Activated naive CD8-positive, alpha-beta T cell (primary cell): Measurements from ENCODE around the gene ATP6V1D.
A peak's percentile ranks its signal among the peaks of the same experiment; 100 is the strongest.

ENCODE experiments used
- H3K27ac Mint-ChIP-seq: one replicate; pipeline ENCODE4 v1.8.0; 2021; ENCODE audit warnings: mixed read lengths
- H3K27me3 Mint-ChIP-seq: one replicate; pipeline ENCODE4 v1.8.0; 2021; ENCODE audit warnings: mixed read lengths
- H3K36me3 Mint-ChIP-seq: one replicate; pipeline ENCODE4 v1.8.0; 2021; ENCODE audit warnings: mixed read lengths
- H3K4me1 Mint-ChIP-seq: one replicate; pipeline ENCODE4 v1.8.0; 2021; ENCODE audit warnings: low read depth, mixed read lengths
- H3K4me3 Mint-ChIP-seq: one replicate; pipeline ENCODE4 v1.8.0; 2021; ENCODE audit warnings: mild to moderate bottlenecking, mixed read lengths
- H3K9me3 Mint-ChIP-seq: one replicate; pipeline ENCODE4 v1.8.0; 2021; ENCODE audit warnings: low read depth, mixed read lengths

The ATP6V1D gene

DNA sequence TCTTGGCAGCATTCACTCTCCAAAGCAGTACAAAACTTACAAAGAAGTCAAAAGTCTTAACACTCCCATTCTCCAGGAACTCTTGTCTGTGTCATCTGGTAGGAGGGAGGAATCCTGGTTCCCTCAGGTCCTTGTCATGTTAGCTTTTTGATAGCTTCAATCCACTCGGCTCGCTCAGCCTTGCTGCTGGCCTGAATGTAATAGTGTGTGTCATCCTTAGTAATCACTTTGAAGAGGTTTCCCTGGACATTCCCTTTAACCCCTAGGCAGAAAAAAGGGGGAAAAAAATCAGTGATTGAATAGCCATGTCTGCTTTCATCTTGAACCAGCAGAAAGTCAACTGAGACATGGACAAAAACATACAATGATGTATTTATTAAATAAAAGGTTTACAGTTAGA lies 27.6 kb upstream of the ATP6V1D start:
- no peaks in the 10 kb centered on the region for H3K27me3 Mint-ChIP-seq
- no peaks in the 10 kb centered on the region for H3K9me3 Mint-ChIP-seq
- peaks cover 8% of the 10 kb centered on the region for H3K36me3 Mint-ChIP-seq
- peaks cover 8% of the 10 kb centered on the region for H3K4me1 Mint-ChIP-seq
- H3K4me3 Mint-ChIP-seq: no peak overlapping the region
- H3K27ac Mint-ChIP-seq: no peak overlapping the region

DNA sequence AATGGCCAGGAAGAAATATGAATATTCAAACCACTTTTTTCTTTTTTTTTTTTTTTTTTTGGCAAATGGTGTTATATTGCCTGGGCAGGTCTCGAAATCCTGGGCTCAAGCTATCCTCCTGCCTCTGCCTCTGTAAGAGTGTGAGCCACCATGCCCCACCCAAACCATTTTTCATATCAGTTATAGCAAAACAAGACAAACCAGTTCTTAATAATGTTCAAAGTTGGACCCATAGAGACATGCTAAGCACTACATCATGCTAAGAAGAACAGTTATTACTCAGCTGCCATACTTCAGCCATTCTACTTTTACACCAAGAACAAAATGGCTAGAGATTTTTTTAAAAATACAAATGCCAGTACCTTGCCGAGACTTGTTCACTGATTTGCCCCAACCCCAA lies 26.0 kb upstream of the ATP6V1D start:
- Mint-ChIP-seq H3K4me3 (no peak overlapping the region), H3K4me1 (peaks cover 2% of the 10 kb centered on the region), H3K27me3 (no peaks in the 10 kb centered on the region), H3K9me3 (no peaks in the 10 kb centered on the region), H3K36me3 (peaks cover 8% of the 10 kb centered on the region), H3K27ac (no peak overlapping the region)

DNA sequence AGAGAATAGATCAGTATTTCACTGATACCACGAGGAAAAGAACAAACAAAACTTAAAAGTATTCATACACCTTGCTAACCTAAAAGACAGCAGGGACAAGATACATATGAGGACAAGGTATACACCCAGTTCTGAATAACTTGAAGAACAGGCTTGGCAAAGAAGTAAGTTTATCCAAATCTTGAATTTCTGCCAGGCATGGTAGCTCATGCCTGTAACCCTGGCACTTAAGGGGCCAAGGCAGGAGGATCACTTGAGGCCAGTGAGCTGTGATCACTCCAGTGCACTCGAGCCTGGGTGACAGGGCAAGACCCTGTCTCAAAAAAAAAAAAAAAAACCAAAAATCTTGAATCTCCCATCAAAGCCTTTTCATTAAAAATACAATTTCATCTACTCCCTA lies 25.5 kb upstream of the ATP6V1D start:
- Mint-ChIP-seq H3K4me1 (peaks cover 2% of the 10 kb centered on the region), H3K36me3 (peaks cover 8% of the 10 kb centered on the region), H3K9me3 (no peaks in the 10 kb centered on the region), H3K27ac (no peak overlapping the region), H3K4me3 (no peak overlapping the region), H3K27me3 (no peaks in the 10 kb centered on the region)

GRCh38 chr14:67377916-67378315 lies 18.3 kb upstream of the ATP6V1D start:
- Mint-ChIP-seq H3K4me3 (no peak overlapping the region), H3K27me3 (no peaks in the 10 kb centered on the region), H3K36me3 (peaks cover 5% of the 10 kb centered on the region), H3K9me3 (no peaks in the 10 kb centered on the region), H3K4me1 (peaks cover 23% of the 10 kb centered on the region), H3K27ac (peak overlapping the region; percentile 56)

DNA sequence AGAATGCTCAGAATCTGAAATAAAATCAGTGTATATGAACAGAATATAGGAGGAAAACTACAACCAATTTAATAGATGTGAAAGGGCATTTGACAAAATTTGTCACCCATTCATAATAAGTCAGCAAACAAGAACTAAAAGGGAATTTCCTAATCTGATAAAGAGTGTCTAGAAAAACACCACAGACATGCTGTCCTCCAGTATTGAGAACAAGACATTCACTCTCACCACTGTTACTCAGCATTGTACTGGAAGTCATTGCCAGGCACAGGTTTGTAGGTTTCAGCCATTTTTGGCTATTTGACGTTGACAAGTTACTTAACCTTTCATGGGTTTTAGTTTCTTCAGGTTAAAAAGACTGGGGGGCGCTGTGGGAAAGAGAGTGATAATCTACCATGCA lies 13.7 kb upstream of the ATP6V1D start:
- H3K36me3 Mint-ChIP-seq: peaks cover 3% of the 10 kb centered on the region
- peaks cover 52% of the 10 kb centered on the region for H3K4me1 Mint-ChIP-seq
- H3K9me3 Mint-ChIP-seq: no peaks in the 10 kb centered on the region
- H3K27ac Mint-ChIP-seq: peak overlapping the region; percentile 83
- peak overlapping the region; percentile 46 for H3K4me3 Mint-ChIP-seq
- no peaks in the 10 kb centered on the region for H3K27me3 Mint-ChIP-seq

DNA sequence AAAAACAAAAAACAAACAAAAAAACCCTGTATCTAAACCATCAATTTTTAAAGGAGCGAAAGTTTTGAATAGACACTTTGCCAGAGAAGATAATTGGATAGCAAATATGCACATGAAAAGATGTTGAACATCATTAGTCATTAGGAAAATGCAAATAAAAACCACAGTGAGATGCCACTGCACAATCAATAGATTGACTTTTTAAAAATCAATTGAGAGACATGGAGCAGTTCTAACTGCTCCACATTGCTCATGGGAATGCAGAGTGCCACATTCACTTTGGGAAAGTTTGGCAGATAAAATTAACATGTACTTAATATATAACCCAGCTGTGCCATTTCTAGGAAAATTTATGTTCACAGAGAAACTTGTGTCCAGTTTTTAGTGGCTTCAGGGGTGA lies 13.2 kb upstream of the ATP6V1D start:
- Mint-ChIP-seq H3K27me3 (no peaks in the 10 kb centered on the region), H3K36me3 (peaks cover 3% of the 10 kb centered on the region), H3K4me3 (peak overlapping the region; percentile 23), H3K9me3 (no peaks in the 10 kb centered on the region), H3K4me1 (peaks cover 56% of the 10 kb centered on the region), H3K27ac (peak overlapping the region; percentile 83)

GRCh38 chr14:67371247-67372148 lies 11.9 kb upstream of the ATP6V1D start:
- no peak overlapping the region for H3K27ac Mint-ChIP-seq
- H3K9me3 Mint-ChIP-seq: no peaks in the 10 kb centered on the region
- no peak overlapping the region for H3K4me3 Mint-ChIP-seq
- peaks cover 5% of the 10 kb centered on the region for H3K36me3 Mint-ChIP-seq
- H3K4me1 Mint-ChIP-seq: peaks cover 52% of the 10 kb centered on the region
- no peaks in the 10 kb centered on the region for H3K27me3 Mint-ChIP-seq

DNA sequence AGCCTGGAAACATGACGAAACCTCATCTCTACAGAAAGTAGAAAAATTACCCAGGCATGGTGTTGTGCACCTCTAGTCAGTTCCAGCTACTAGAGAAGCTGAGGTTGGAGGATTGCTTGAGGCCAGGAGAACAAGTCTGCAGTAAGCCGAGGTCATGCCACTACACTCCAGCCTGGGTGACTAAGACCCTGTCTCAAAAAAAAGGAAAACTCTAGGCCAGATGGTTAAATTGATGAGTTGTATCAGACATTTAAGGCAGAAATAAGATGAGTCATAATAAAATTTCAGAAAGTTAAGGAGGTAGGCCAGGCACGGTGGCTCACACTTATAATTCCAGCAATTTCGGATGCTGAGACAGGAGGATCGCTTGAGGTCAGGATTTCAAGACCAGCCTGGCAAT lies 11.2 kb upstream of the ATP6V1D start:
- peaks cover 58% of the 10 kb centered on the region for H3K4me1 Mint-ChIP-seq
- H3K27ac Mint-ChIP-seq: no peak overlapping the region
- H3K27me3 Mint-ChIP-seq: no peaks in the 10 kb centered on the region
- H3K9me3 Mint-ChIP-seq: no peaks in the 10 kb centered on the region
- H3K36me3 Mint-ChIP-seq: peaks cover 7% of the 10 kb centered on the region
- H3K4me3 Mint-ChIP-seq: peak overlapping the region; percentile 4

DNA sequence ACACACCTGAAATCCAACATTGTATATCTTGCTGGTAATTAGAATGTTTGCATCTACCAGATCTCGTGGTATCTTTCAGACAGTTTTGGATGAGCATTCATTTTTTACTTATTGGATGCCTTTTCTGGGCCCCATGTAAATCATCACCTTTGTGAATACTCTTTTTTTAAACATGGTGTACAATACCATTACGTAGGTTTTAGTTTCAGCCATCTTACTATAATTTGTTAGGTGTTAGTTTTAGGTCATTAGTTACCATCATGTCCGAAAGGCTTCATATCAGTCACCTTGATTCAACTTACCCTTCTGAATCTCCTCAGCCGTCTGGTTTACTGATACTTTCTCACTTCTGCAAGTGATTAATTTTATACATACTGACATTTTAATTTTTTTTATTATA lies 5.9 kb upstream of the ATP6V1D start:
- Mint-ChIP-seq H3K27me3 (no peaks in the 10 kb centered on the region), H3K27ac (no peak overlapping the region), H3K4me1 (peaks cover 68% of the 10 kb centered on the region)

GRCh38 chr14:67360470-67361206 lies 1.0 kb upstream of the ATP6V1D start:
- Mint-ChIP-seq H3K36me3 (peaks cover 9% of the 10 kb centered on the region), H3K9me3 (no peaks in the 10 kb centered on the region), H3K4me3 (peak overlapping the region; percentile 95), H3K27ac (peak overlapping the region; percentile 99), H3K27me3 (no peaks in the 10 kb centered on the region), H3K4me1 (peaks cover 68% of the 10 kb centered on the region)

More for the DNA sequence above, 5.9 kb upstream of the ATP6V1D start:
- Mint-ChIP-seq H3K36me3 (peaks cover 16% of the 10 kb centered on the region), H3K4me3 (no peak overlapping the region), H3K9me3 (no peaks in the 10 kb centered on the region)

GRCh38 chr14:67358924-67359774 lies 455 bp downstream of the ATP6V1D start:
- H3K4me1 Mint-ChIP-seq: peaks cover 62% of the 10 kb centered on the region
- H3K9me3 Mint-ChIP-seq: no peaks in the 10 kb centered on the region
- H3K27me3 Mint-ChIP-seq: no peaks in the 10 kb centered on the region
- peak overlapping the region; percentile 95 for H3K4me3 Mint-ChIP-seq
- peaks cover 6% of the 10 kb centered on the region for H3K36me3 Mint-ChIP-seq
- H3K27ac Mint-ChIP-seq: peak overlapping the region; percentile 99

GRCh38 chr14:67357969-67358354 lies 1.6 kb downstream of the ATP6V1D start:
- H3K4me1 Mint-ChIP-seq: peaks cover 51% of the 10 kb centered on the region
- no peaks in the 10 kb centered on the region for H3K27me3 Mint-ChIP-seq
- H3K4me3 Mint-ChIP-seq: peak overlapping the region; percentile 95
- no peak overlapping the region for H3K27ac Mint-ChIP-seq
- no peaks in the 10 kb centered on the region for H3K9me3 Mint-ChIP-seq
- peaks cover 8% of the 10 kb centered on the region for H3K36me3 Mint-ChIP-seq

DNA sequence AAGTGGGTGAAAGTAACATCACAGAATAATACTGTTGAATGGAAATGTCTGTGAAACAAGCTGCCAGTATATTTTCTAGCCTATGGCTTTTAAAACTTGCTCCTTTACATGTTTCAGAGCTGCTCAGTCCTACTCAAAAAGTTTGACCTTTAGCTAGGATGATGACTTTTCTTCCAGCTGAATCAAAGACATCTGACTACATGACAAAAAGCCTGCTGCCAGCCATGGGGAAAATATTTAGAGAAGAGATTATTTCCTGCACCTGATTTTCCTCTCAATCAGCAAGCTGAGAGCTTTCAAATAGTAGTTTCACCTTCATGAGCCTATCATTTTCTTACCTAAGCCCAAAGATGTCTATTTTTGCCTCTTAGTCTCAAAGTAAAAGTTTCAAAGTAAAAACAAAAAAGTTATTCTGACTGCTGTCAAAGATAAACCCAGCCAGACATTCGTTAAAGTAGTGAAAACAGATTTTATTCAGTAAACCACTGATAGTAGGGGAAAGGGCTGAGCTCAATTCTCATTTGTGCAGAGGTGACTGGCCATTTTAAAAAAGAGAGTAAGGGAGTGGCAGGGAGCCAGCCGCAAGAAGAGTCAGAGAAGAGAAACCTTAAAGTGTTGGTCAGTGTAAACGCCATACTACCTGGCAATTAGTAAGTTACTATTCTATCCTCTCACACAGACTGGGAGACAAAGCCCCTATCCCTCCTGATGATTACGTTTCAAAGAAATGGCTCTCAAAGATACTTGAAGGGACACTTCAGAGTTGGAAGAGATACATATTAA lies 2.2 kb downstream of the ATP6V1D start:
- Mint-ChIP-seq H3K27ac (no peak overlapping the region), H3K4me1 (peaks cover 47% of the 10 kb centered on the region), H3K9me3 (no peaks in the 10 kb centered on the region), H3K4me3 (peak overlapping the region; percentile 95), H3K27me3 (no peaks in the 10 kb centered on the region), H3K36me3 (peaks cover 6% of the 10 kb centered on the region)

GRCh38 chr14:67352055-67352454 lies 7.5 kb downstream of the ATP6V1D start:
- H3K4me3 Mint-ChIP-seq: no peak overlapping the region
- no peak overlapping the region for H3K27ac Mint-ChIP-seq
- no peaks in the 10 kb centered on the region for H3K9me3 Mint-ChIP-seq
- no peaks in the 10 kb centered on the region for H3K27me3 Mint-ChIP-seq
- peaks cover 17% of the 10 kb centered on the region for H3K4me1 Mint-ChIP-seq
- H3K36me3 Mint-ChIP-seq: peaks cover 7% of the 10 kb centered on the region
